Retinal pigment epithelial cell (primary cell): ENCODE measurements around the gene DST.

Experiments
- DNase-seq: peaks from one replicate; pipeline ENCODE4 v3.0.0-alpha.2; 2010; ENCODE audit warnings: low read depth
- H3K4me3 ChIP-seq: 2 replicates; pipeline ENCODE4 v1.5.1; 2011; ENCODE audit warnings: mild to moderate bottlenecking, low read length, control low read depth, moderate library complexity
- CTCF ChIP-seq: conservative IDR thresholded peaks from 2 replicates; pipeline ENCODE4 v1.5.1; 2011; ENCODE audit warnings: low read depth, low read length, control low read depth, inconsistent platforms

Gene DST

GRCh38 chr6:56647172-56647762 lies 4.6 kb upstream of the DST start:
- H3K4me3 ChIP-seq: no peak overlapping the region
- no peak for DNase-seq
- TF ChIP-seq CTCF: no peak

- DNase-seq: no peak
- H3K4me3 ChIP-seq: no peak overlapping the region
- no peak for TF ChIP-seq CTCF
These were observed 1.7 kb upstream of the DST start for GRCh38 chr6:56644366-56644765.

GRCh38 chr6:56643379-56644089 lies 845 bp upstream of the DST start:
- no peak overlapping the region for H3K4me3 ChIP-seq
- TF ChIP-seq CTCF: no peak

GRCh38 chr6:56640374-56640773 lies 2.3 kb downstream of the DST start:
- DNase-seq: no peak
- H3K4me3 ChIP-seq: no peak overlapping the region
- TF ChIP-seq CTCF: no peak

More at GRCh38 chr6:56643379-56644089, 845 bp upstream of the DST start:
- DNase-seq: no peak

- TF ChIP-seq CTCF: no peak
- no peak for DNase-seq
- H3K4me3 ChIP-seq: no peak overlapping the region
These were observed 3.9 kb downstream of the DST start for GRCh38 chr6:56638760-56639159.

GRCh38 chr6:56637640-56638039 lies 5.0 kb downstream of the DST start:
- no peak for DNase-seq
- peak; percentile 55 for TF ChIP-seq CTCF
- no peak overlapping the region for H3K4me3 ChIP-seq

GRCh38 chr6:56628105-56628504 lies 14.6 kb downstream of the DST start:
- H3K4me3 ChIP-seq: no peak overlapping the region
- no peak for TF ChIP-seq CTCF
- no peak for DNase-seq
